ENCODE results near the gene CYB561D2. TPM values are rescaled to one million over a fixed set of nuclear protein-coding genes. Genes with fewer than 3 reads are reported as not detected.

CYB561D2 gene
- total and polyA plus RNA-seq, 5 donors = 8.5 to 11.1 (median 10.8) TPM

DNA sequence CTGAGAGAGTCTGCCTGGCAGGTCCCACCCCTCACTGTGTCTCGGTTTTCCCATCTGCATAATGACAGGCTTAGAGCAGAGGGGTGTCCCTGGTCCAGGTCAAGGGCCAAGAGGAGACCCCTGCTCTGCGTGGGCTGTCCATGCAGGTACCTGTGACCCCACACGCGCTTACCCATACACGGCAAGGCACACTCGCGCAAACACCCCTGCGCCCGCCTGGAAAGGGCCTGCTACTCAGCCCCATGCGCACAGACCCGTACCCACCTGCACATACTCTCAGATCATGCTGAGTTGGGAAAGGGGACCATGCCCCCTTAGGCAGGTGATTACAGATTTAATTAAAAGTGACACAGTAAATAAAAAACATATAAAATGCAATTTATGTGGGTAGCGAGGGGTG lies 32.1 kb downstream of the CYB561D2 start:
- no peak for DNase-seq
- Histone ChIP-seq H3K9me3 (ENCODE audit: control insufficient read depth, low read length) (no peaks in the 10 kb centered on the region), H3K27me3 (ENCODE audit: control insufficient read depth, insufficient read depth) (no peaks in the 10 kb centered on the region), H3K27ac (ENCODE audit: low read length) (no peak overlapping the region), H3K4me3 (ENCODE audit: low read length) (no peak overlapping the region), H3K4me1 (ENCODE audit: control insufficient read depth, insufficient read depth, low read length) (no peaks in the 10 kb centered on the region)
- 89% methylated on average over 12 of the region's 12 CpGs for WGBS
- intact Hi-C loops (cut with DNase I) = no loop called here
- ATAC-seq = no peak

DNA sequence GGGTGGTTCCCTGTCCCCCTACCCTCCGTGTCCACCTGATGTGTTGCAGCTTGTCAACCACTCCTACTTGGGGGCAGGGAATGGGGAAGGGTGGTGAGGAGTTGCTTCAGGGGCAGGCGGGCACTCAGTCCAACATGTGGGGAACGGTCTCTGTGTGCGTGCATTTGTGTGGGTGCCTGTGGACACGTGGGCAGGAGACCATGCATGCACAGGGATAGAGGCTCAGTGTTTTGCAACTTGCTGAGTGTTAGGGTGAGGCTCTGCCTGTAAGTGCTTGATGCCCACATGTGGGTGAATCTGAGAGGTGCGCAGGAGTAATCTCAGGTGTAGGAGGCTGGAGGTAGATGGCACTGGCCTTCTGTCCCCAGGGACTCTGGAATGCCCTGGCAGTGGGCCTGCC lies 33.1 kb downstream of the CYB561D2 start:
- WGBS = 84% methylated on average over 6 of the region's 6 CpGs
- DNase-seq = no peak
- Histone ChIP-seq H3K27ac (ENCODE audit: low read length) (no peak overlapping the region), H3K27me3 (ENCODE audit: control insufficient read depth, insufficient read depth) (no peaks in the 10 kb centered on the region), H3K4me1 (ENCODE audit: control insufficient read depth, insufficient read depth, low read length) (no peaks in the 10 kb centered on the region), H3K9me3 (ENCODE audit: control insufficient read depth, low read length) (no peaks in the 10 kb centered on the region), H3K4me3 (ENCODE audit: low read length) (no peak overlapping the region)
- ATAC-seq = no peak
- intact Hi-C loops (cut with DNase I) = no loop called here

DNA sequence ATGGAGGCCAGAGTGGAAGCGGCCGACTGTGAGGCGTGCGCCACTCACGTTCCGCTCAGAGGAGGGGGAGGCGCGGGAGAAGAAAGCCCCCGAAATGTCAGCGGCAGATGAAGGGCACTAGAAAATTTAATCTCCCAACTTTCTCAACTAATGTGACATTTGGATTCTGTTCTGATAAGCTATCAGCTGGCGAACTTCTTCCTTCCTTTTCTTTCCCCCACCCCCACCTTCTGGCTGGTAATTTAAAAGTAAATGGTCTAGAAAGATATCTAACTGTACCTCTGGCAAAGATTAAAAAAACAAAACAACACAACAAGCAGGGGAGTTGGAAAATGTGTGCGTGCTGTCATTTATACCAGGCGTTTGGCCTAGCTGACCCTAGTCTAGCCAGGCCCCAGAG lies 35.1 kb downstream of the CYB561D2 start:
- intact Hi-C loops (cut with DNase I) = no loop called here
- 57% methylated on average over 13 of the region's 13 CpGs for WGBS
- peaks cover under 1% of the 10 kb centered on the region for H3K4me1 ChIP-seq (ENCODE audit: control insufficient read depth, insufficient read depth, low read length)
- DNase-seq (no peak), ATAC-seq (no peak)
- no peaks in the 10 kb centered on the region for H3K9me3 ChIP-seq (ENCODE audit: control insufficient read depth, low read length)
- no peak overlapping the region for H3K27ac ChIP-seq (ENCODE audit: low read length)
- no peaks in the 10 kb centered on the region for H3K27me3 ChIP-seq (ENCODE audit: control insufficient read depth, insufficient read depth)
- no peak overlapping the region for H3K4me3 ChIP-seq (ENCODE audit: low read length)

DNA sequence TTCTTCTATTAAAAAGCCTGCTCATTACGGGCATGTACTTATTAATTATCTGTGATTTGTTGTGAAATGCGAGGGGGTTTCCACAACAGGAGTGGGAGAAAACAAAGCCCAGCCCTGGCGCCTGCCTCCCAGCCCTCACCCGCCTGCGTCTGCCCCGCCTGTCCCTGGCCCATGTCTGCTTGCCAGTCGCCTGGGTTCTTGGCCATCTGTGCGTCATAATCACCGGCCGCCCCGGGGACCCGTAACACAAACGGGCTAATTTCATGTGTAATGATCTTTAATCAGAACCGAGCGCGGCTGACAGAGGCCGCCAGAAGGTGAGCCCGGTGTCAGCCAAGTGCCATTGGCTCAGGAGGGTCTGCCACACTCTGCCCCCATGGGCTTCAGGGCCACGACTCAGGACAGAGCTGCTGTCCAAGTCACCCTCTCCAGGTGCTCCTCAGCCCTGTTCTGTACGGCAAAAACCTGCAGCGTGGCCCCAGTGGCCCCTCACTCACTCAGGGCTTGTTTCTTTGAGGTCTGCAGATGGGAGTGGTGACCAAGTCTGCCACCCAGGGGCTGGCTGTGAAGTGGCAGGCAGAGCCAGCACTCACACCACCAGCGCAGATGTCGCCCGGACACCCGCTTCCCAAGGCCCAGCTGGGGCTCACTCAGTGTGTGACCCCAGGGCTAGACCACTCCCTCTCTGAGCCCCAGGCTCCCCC lies 37.5 kb downstream of the CYB561D2 start:
- ATAC-seq = no peak
- 75% methylated on average over 25 of the region's 25 CpGs for WGBS

DNA sequence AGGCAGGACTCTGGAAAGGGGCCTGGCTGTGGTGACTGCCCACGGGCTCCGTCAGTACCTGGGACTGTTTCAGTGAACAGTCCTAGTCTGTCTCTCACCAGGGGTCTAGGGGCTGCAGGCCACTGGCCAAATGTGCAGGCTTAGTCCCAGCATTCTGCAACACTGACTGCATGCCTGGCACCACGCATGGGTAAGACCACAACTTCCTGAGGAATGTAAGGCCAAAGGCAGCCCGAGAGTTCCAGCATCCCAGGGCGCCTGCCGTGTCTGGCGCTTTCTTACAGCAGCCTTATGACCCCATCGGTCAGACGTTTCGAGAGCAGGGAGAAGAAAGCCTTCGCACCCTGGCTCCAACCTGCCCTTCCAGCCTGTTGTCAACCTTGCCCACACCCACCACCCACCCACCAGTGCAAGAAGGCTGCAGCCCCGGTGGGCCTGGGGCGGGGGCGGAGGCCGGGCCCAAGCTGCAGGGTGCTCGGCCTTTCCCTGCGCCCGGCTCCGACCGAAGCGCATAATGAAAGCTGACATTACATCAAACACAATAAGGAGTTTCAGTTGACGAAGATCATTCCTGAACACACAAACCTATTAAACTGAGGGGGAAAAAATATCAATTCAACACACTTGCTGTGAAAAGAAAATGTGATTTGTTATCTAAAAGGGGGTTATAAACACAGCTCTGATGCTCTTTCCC lies 38.2 kb downstream of the CYB561D2 start:
- Histone ChIP-seq H3K4me3 (ENCODE audit: low read length) (no peak overlapping the region), H3K27ac (ENCODE audit: low read length) (no peak overlapping the region), H3K4me1 (ENCODE audit: control insufficient read depth, insufficient read depth, low read length) (peaks cover 7% of the 10 kb centered on the region), H3K27me3 (ENCODE audit: control insufficient read depth, insufficient read depth) (no peaks in the 10 kb centered on the region), H3K9me3 (ENCODE audit: control insufficient read depth, low read length) (no peaks in the 10 kb centered on the region)
- intact Hi-C loops (cut with DNase I) = no loop called here
- ATAC-seq (no peak), DNase-seq (no peak)
- WGBS = 82% methylated on average over 22 of the region's 22 CpGs

More for the DNA sequence above, 37.5 kb downstream of the CYB561D2 start:
- Histone ChIP-seq H3K4me1 (ENCODE audit: control insufficient read depth, insufficient read depth, low read length) (peaks cover 7% of the 10 kb centered on the region), H3K9me3 (ENCODE audit: control insufficient read depth, low read length) (no peaks in the 10 kb centered on the region), H3K27ac (ENCODE audit: low read length) (no peak overlapping the region), H3K27me3 (ENCODE audit: control insufficient read depth, insufficient read depth) (no peaks in the 10 kb centered on the region), H3K4me3 (ENCODE audit: low read length) (no peak overlapping the region)
- intact Hi-C loops (cut with DNase I) = no loop called here
- no peak for DNase-seq

DNA sequence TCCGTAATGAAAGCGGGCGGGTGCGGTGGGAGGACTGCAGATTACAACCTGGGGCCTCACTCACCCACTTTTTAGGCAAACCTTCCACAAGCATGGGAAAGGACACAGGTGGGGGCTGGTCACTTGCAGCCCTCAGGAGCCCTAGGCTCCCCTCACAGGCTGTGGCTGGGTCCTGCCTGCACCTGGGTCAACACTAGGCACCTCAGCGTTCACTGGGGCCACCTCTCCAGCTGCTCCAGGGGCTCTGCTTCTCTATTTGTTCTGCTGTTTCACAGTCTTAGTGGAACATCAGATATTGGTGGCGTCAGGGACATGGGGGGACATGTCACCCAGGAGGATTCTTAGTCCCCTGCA lies 38.7 kb downstream of the CYB561D2 start:
- H3K4me3 ChIP-seq (ENCODE audit: low read length) = no peak overlapping the region
- WGBS = 92% methylated on average over 6 of the region's 6 CpGs
- H3K9me3 ChIP-seq (ENCODE audit: control insufficient read depth, low read length) = no peaks in the 10 kb centered on the region
- H3K27ac ChIP-seq (ENCODE audit: low read length) = no peak overlapping the region
- DNase-seq (no peak), ATAC-seq (no peak)
- H3K27me3 ChIP-seq (ENCODE audit: control insufficient read depth, insufficient read depth) = no peaks in the 10 kb centered on the region
- H3K4me1 ChIP-seq (ENCODE audit: control insufficient read depth, insufficient read depth, low read length) = peaks cover 7% of the 10 kb centered on the region
- intact Hi-C loops (cut with DNase I) = no loop called here

DNA sequence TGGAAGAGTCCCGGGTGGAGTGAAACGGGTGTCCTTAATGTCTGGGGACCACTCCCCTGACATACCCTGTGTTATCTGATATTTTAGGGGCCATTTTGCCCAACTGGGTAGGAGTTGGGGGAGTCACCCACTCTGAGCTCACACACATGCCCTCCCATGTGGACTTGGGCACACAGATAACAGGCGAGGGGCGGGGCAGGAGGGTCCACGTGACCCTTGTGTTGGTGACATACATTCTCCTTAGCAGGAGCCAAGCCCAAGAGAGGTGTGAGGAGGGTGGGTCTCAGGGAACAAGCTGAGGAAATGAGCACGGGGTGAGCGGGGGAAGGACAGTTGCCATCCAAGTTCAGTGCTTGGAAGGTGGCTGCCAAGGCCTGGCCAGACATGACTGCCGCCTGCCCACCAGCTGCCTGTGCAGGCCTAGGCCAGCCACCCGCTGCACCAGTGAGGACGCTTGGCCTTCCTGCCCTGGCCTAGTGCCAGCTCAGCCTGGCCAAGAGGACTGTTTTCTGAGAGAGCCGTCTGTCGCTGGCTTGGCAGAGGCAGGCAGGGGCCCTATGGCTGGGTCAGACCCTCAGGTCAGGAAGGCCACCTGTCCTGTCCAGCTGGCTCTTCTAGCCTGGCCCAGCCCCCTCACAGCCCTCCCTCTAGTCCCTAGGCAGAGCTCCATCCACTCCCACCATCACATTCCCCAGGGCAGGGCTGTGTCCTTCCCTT lies 40.0 kb downstream of the CYB561D2 start:
- WGBS = 53% methylated on average over 12 of the region's 12 CpGs
- peak; percentile 61 to 77 for ATAC-seq
- H3K27ac ChIP-seq (ENCODE audit: low read length) = peak overlapping the region; percentile 43
- DNase-seq = peak; percentile 67 to 91 (median 89)
- H3K9me3 ChIP-seq (ENCODE audit: control insufficient read depth, low read length) = no peaks in the 10 kb centered on the region
- peaks cover 11% of the 10 kb centered on the region for H3K4me1 ChIP-seq (ENCODE audit: control insufficient read depth, insufficient read depth, low read length)
- intact Hi-C loops (cut with DNase I) = no loop called here
- no peaks in the 10 kb centered on the region for H3K27me3 ChIP-seq (ENCODE audit: control insufficient read depth, insufficient read depth)
- no peak overlapping the region for H3K4me3 ChIP-seq (ENCODE audit: low read length)

DNA sequence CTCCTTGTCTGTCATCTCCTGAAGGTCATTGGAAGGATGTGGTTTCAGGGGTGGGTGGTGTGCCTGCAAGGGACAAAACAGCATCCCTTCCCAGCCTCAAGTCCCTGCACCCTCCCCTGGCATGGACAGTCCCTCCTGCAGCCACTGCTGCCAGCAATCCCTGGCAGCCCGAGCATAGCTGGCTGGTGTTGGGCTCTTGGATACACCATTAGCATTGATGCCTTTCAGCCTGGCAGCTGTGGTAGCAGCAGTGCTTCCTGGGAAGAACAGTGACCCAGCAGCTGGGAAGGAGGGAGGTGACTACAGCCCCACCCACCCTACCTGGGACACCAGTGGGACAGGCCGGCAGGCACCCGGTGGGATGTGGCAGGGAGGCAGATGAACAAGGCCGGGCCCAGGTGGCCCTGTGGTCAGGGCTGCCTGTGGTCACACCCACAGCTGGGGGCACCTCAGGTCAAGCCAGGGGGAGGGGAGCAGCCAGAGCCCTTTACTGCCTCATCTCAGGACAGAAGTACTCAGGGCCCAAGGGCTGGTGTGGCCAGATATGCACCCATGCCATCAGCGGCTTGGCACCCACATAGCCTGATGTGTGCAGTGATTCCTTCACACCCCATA lies 41.5 kb downstream of the CYB561D2 start:
- intact Hi-C loops (cut with DNase I) = no loop called here
- Histone ChIP-seq H3K27me3 (ENCODE audit: control insufficient read depth, insufficient read depth) (no peaks in the 10 kb centered on the region), H3K9me3 (ENCODE audit: control insufficient read depth, low read length) (no peaks in the 10 kb centered on the region), H3K27ac (ENCODE audit: low read length) (peak overlapping the region; percentile 53), H3K4me3 (ENCODE audit: low read length) (no peak overlapping the region), H3K4me1 (ENCODE audit: control insufficient read depth, insufficient read depth, low read length) (peaks cover 11% of the 10 kb centered on the region)
- WGBS = 74% methylated on average over 5 of the region's 5 CpGs
- DNase-seq = peak in 1 of 3 donors; percentile 71
- peak; percentile 38 to 56 for ATAC-seq

DNA sequence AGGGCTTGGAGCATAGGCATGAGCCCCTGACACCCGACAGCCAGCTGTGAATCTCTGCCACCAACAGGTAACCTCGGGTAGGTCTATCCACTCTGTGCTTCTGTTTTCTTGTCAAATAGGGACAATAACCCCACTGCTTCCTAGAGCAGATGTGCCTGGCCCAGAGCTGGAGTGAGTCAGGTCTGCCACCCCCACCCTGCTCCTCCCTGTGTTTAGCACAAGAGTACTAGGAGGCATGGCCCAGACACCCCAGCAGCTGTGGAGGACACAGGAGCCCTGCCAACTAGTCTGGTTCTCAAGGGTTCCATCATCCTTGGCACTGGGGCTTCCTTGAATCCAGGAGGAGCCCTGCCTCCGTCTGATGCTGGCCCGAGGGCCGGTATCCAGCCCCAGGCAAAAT lies 42.4 kb downstream of the CYB561D2 start:
- Histone ChIP-seq H3K27me3 (ENCODE audit: control insufficient read depth, insufficient read depth) (no peaks in the 10 kb centered on the region), H3K4me1 (ENCODE audit: control insufficient read depth, insufficient read depth, low read length) (peaks cover 11% of the 10 kb centered on the region), H3K4me3 (ENCODE audit: low read length) (no peak overlapping the region), H3K9me3 (ENCODE audit: control insufficient read depth, low read length) (no peaks in the 10 kb centered on the region), H3K27ac (ENCODE audit: low read length) (no peak overlapping the region)
- intact Hi-C loops (cut with DNase I) = no loop called here
- WGBS = 79% methylated on average over 5 of the region's 5 CpGs
- ATAC-seq = no peak
- no peak for DNase-seq

DNA sequence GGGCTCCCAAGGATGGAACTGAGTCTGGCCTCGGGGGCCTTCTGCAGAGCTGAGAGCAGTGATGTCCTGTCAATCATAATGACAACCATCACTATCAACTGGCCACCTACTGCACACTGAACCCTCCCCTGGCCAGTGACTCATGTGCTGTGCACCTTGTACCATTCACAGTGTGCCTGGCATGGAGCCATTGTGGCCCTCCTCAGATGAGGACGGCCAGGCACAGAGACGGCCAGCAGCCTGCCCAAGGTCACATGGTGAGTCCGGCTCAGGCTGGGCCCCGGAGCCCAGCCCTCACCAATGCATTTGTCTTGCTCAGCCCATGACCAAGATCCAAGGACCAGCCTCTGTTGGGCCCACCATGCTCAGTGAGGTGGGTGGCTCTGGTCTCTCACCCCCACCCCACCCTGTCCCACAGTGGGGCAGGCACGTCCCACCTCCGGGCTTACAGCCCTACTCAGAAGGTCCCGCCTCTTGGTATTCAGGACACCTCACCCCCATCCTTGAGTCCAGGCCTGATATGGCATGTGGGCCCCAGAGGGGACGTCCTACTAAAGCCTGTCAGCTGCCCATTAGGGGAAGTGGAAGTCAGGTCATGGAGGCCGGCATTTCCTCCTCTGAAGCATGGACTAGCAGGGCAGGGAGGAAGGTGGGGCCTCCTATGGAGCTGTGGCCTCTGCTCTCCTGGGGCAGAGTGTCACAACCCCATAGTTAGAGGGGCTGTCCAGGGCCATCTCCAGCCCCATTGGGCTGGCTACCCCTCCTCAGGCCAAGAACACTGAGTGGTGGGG lies 44.6 kb downstream of the CYB561D2 start:
- DNase-seq (no peak), ATAC-seq (no peak)
- H3K4me1 ChIP-seq (ENCODE audit: control insufficient read depth, insufficient read depth, low read length) = peaks cover 11% of the 10 kb centered on the region
- no peak overlapping the region for H3K4me3 ChIP-seq (ENCODE audit: low read length)
- WGBS = 73% methylated on average over 10 of the region's 10 CpGs
- H3K9me3 ChIP-seq (ENCODE audit: control insufficient read depth, low read length) = no peaks in the 10 kb centered on the region
- no peaks in the 10 kb centered on the region for H3K27me3 ChIP-seq (ENCODE audit: control insufficient read depth, insufficient read depth)
- no peak overlapping the region for H3K27ac ChIP-seq (ENCODE audit: low read length)
- intact Hi-C loops (cut with DNase I) = no loop called here
